Testis (tissue), 3 donors: ENCODE data around the gene ATP2C1. TPM values are rescaled to one million over a fixed set of nuclear protein-coding genes. Genes with fewer than 3 reads are reported as not detected.

ENCODE experiments used
- DNase-seq: peaks from one replicate; pipeline ENCODE4 v3.0.0-alpha.2; 2019
- H3K27ac ChIP-seq, 2 donors: fragments of 200-600 bp; sonication (generic); one replicate each; pipeline ENCODE4 v1.5.1; 2019
- H3K27me3 ChIP-seq: fragments of 200-600 bp; sonication (generic); one replicate; pipeline ENCODE4 v1.5.1; 2019
- H3K36me3 ChIP-seq: fragments of 200-600 bp; sonication (generic); one replicate; pipeline ENCODE4 v1.5.1; 2017; ENCODE audit warnings: low read depth; ENCODE audit errors: missing control alignments
- H3K4me1 ChIP-seq: fragments of 200-600 bp; sonication (generic); one replicate; pipeline ENCODE4 v1.5.1; 2019
- H3K4me3 ChIP-seq, 2 donors: fragments of 200-600 bp; sonication (generic); one replicate each; pipeline ENCODE4 v1.5.1; 2017 to 2019
- H3K9me3 ChIP-seq: fragments of 200-600 bp; sonication (generic); one replicate; pipeline ENCODE4 v1.5.1; 2017
- CTCF ChIP-seq, 3 experiments: fragments of 450-650 bp in 2 of 3; fragments of 200-600 bp in 1 of 3; sonication (generic) in 1 of 3; IDR thresholded peaks; one replicate each; pipeline ENCODE4 v1.5.1; 2016 to 2019; ENCODE audit warnings: antibody characterized with exemption in 3 of 3, mild to moderate bottlenecking in 2 of 3, moderate library complexity in 1 of 3
- POLR2A ChIP-seq: fragments of 450-650 bp; IDR thresholded peaks from one replicate; pipeline ENCODE4 v1.6.1; 2017; ENCODE audit warnings: antibody characterized with exemption, mild to moderate bottlenecking, moderate library complexity
- WGBS, 2 donors: methylation state at CpG; one replicate each; pipeline ENCODE4 v1.1.5; 2018; 5-methylcytosine and 5-hydroxymethylcytosine counted together
- intact Hi-C: fragments of 100-400 bp; cut with DNase I; formaldehyde crosslinking; loops from one replicate; pipeline ENCODE4 v1.15.1; 2023; ENCODE audit warnings: low total_unique reads
- polyA plus RNA-seq: library from polyadenylated mRNA; stranded (reverse); fragments of 350-450 nt; fragmentation: Illumina TruSeq; extraction: RNeasy Lipid Tissue Mini Kit (QIAGEN cat#74804); gene quantifications from one replicate; pipeline ENCODE4 v1.2.3, GENCODE V29; 2014; ENCODE audit warnings: low read depth, low replicate concordance; ENCODE audit not compliant: insufficient read depth
- total RNA-seq, 2 donors: library from RNA; depleted of rRNA; stranded (reverse); fragments of >200 nt; gene quantifications; one replicate each; pipeline ENCODE4 v1.2.3, GENCODE V29; 2016

The ATP2C1 gene
- total and polyA plus RNA-seq, 3 donors from 2014 or later, result 51.0 to 103 (median 88.0) TPM

- DNase-seq, result no peak
- Histone ChIP-seq H3K27ac (no peak overlapping the region), H3K4me3 (no peak overlapping the region), H3K36me3 (no peaks in the 10 kb centered on the region), H3K9me3 (no peaks in the 10 kb centered on the region), H3K27me3 (no peaks in the 10 kb centered on the region), H3K4me1 (no peaks in the 10 kb centered on the region)
- TF ChIP-seq POLR2A, result no peak
- no peak for TF ChIP-seq CTCF (IDR thresholded peaks at IDR 0.05)
- intact Hi-C loops, result no loop called here
Observed at GRCh38 chr3:130950641-130951040, 56.8 kb downstream of the ATP2C1 start.

DNA sequence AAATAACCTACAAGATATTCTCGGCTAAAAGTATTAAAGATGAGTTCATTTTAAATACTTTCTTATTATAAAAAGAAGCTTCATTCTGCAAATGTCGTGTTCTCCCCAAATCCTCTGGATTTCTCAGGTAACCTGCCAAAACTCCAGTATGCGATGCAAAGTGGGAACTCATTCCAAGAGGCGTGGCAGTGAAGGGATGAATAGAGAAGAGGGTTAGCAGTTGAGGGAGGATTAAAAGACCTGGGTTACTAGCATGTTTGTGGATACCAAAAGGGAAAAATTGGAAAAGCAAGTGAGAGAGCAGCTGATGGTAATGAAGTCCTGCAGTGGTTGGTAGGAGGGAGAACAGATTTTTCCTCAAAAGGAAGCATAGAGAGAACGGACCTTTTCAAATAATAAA is 61.6 kb downstream of the ATP2C1 start:
- Histone ChIP-seq H3K27ac (no peak overlapping the region), H3K9me3 (no peaks in the 10 kb centered on the region), H3K27me3 (no peaks in the 10 kb centered on the region), H3K4me3 (no peak overlapping the region), H3K4me1 (no peaks in the 10 kb centered on the region), H3K36me3 (no peaks in the 10 kb centered on the region)
- 84 to 91% methylated on average over 5 of the region's 5 CpGs for WGBS, 2 donors
- intact Hi-C loops, result no loop called here
- no peak for DNase-seq
- no peak for TF ChIP-seq POLR2A
- TF ChIP-seq CTCF (IDR thresholded peaks at IDR 0.05), result no peak

- Histone ChIP-seq H3K4me1 (no peaks in the 10 kb centered on the region), H3K4me3 (no peak overlapping the region), H3K27me3 (no peaks in the 10 kb centered on the region), H3K36me3 (no peaks in the 10 kb centered on the region), H3K27ac (no peak overlapping the region), H3K9me3 (no peaks in the 10 kb centered on the region)
- intact Hi-C loops, result no loop called here
- DNase-seq, result no peak
- WGBS, 2 donors, result 73 to 78% methylated on average over 1 of the region's 1 CpG
- no peak for TF ChIP-seq CTCF (IDR thresholded peaks at IDR 0.05)
- no peak for TF ChIP-seq POLR2A
Observed at GRCh38 chr3:130956281-130956680, 62.4 kb downstream of the ATP2C1 start.

GRCh38 chr3:130956721-130957120 is 62.8 kb downstream of the ATP2C1 start:
- Histone ChIP-seq H3K4me1 (no peaks in the 10 kb centered on the region), H3K27ac (no peak overlapping the region), H3K4me3 (no peak overlapping the region), H3K27me3 (no peaks in the 10 kb centered on the region), H3K9me3 (no peaks in the 10 kb centered on the region), H3K36me3 (no peaks in the 10 kb centered on the region)
- intact Hi-C loops, result no loop called here
- TF ChIP-seq POLR2A, result no peak
- TF ChIP-seq CTCF (IDR thresholded peaks at IDR 0.05), result no peak
- 71 to 72% methylated on average over 3 of the region's 3 CpGs for WGBS, 2 donors
- DNase-seq, result no peak

- H3K4me1 ChIP-seq, result no peaks in the 10 kb centered on the region
- intact Hi-C loops, result no loop called here
- H3K27ac ChIP-seq, result no peak overlapping the region
- no peaks in the 10 kb centered on the region for H3K27me3 ChIP-seq
- no peaks in the 10 kb centered on the region for H3K9me3 ChIP-seq
- DNase-seq, result no peak
- TF ChIP-seq CTCF (IDR thresholded peaks at IDR 0.05), result no peak
- no peak for TF ChIP-seq POLR2A
- 81 to 87% methylated on average over 5 of the region's 5 CpGs for WGBS, 2 donors
- H3K4me3 ChIP-seq, result no peak overlapping the region
- H3K36me3 ChIP-seq, result no peaks in the 10 kb centered on the region
Observed at GRCh38 chr3:130960139-130960795, 66.4 kb downstream of the ATP2C1 start.
